Measurements from ENCODE around the gene CHST8.

Gene CHST8

GRCh38 chr19:33687481-33688170 is 65.9 kb downstream of the CHST8 start:
- no peaks in the 10 kb centered on the region for H3K36me3 ChIP-seq (ENCODE audit: insufficient read depth, low read length)
- H4K20me1 ChIP-seq (ENCODE audit: insufficient read depth, low read length, poor library complexity, severe bottlenecking) = no peaks in the 10 kb centered on the region
- no peak overlapping the region for H2AFZ ChIP-seq (ENCODE audit: low read length)
- H3K27me3 ChIP-seq (ENCODE audit: insufficient read depth, low read length, poor library complexity, severe bottlenecking) = no peaks in the 10 kb centered on the region
- no peak overlapping the region for H3K9ac ChIP-seq (ENCODE audit: low read depth, low read length, poor library complexity, severe bottlenecking)
- H3K4me2 ChIP-seq (ENCODE audit: low read depth, low read length, poor library complexity, severe bottlenecking) = no peak overlapping the region
- TF ChIP-seq EZH2phosphoT487 (IDR thresholded peaks at IDR 0.05; ENCODE audit: borderline replicate concordance) (no peak), CTCF (conservative IDR thresholded peaks at IDR 0.05; ENCODE audit: low read length) (no peak)
- H3K9me3 ChIP-seq (ENCODE audit: insufficient read depth, low read depth, low read length) = no peaks in the 10 kb centered on the region; the same call in 1 of the 2 replicates
- H3K4me3 ChIP-seq (ENCODE audit: low read length, poor library complexity, severe bottlenecking) = no peak overlapping the region
- H3K4me1 ChIP-seq (ENCODE audit: insufficient read depth, low read length, poor library complexity, severe bottlenecking) = no peaks in the 10 kb centered on the region
- H3K9me2 ChIP-seq (replicated peaks; ENCODE audit: low read depth, low read length) = no peaks in the 10 kb centered on the region
- no peaks in the 10 kb centered on the region for H3F3A ChIP-seq (ENCODE audit: low read depth)
- H3K79me2 ChIP-seq (ENCODE audit: insufficient read depth, low read length) = no peaks in the 10 kb centered on the region

- no peak overlapping the region for H3K4me3 ChIP-seq (ENCODE audit: low read length, poor library complexity, severe bottlenecking)
- H3K27me3 ChIP-seq (ENCODE audit: insufficient read depth, low read length, poor library complexity, severe bottlenecking) = no peaks in the 10 kb centered on the region
- H3K9ac ChIP-seq (ENCODE audit: low read depth, low read length, poor library complexity, severe bottlenecking) = no peak overlapping the region
- H3F3A ChIP-seq (ENCODE audit: low read depth) = no peaks in the 10 kb centered on the region
- no peak for TF ChIP-seq EZH2phosphoT487 (IDR thresholded peaks at IDR 0.05; ENCODE audit: borderline replicate concordance)
- no peak overlapping the region for H2AFZ ChIP-seq (ENCODE audit: low read length)
- no peaks in the 10 kb centered on the region; the same call in 1 of the 2 replicates for H3K9me3 ChIP-seq (ENCODE audit: insufficient read depth, low read depth, low read length)
- no peak overlapping the region for H3K4me2 ChIP-seq (ENCODE audit: low read depth, low read length, poor library complexity, severe bottlenecking)
- no peaks in the 10 kb centered on the region for H3K79me2 ChIP-seq (ENCODE audit: insufficient read depth, low read length)
- H4K20me1 ChIP-seq (ENCODE audit: insufficient read depth, low read length, poor library complexity, severe bottlenecking) = no peaks in the 10 kb centered on the region
- H3K9me2 ChIP-seq (replicated peaks; ENCODE audit: low read depth, low read length) = no peaks in the 10 kb centered on the region
- H3K36me3 ChIP-seq (ENCODE audit: insufficient read depth, low read length) = no peaks in the 10 kb centered on the region
- no peaks in the 10 kb centered on the region for H3K4me1 ChIP-seq (ENCODE audit: insufficient read depth, low read length, poor library complexity, severe bottlenecking)
Measured at GRCh38 chr19:33688171-33688992, 66.6 kb downstream of the CHST8 start.

GRCh38 chr19:33689138-33689746 is 67.5 kb downstream of the CHST8 start:
- Histone ChIP-seq H4K20me1 (ENCODE audit: insufficient read depth, low read length, poor library complexity, severe bottlenecking) (no peaks in the 10 kb centered on the region), H3F3A (ENCODE audit: low read depth) (no peaks in the 10 kb centered on the region), H3K4me2 (ENCODE audit: low read depth, low read length, poor library complexity, severe bottlenecking) (no peak overlapping the region), H3K4me1 (ENCODE audit: insufficient read depth, low read length, poor library complexity, severe bottlenecking) (no peaks in the 10 kb centered on the region), H3K9ac (ENCODE audit: low read depth, low read length, poor library complexity, severe bottlenecking) (no peak overlapping the region), H3K27me3 (ENCODE audit: insufficient read depth, low read length, poor library complexity, severe bottlenecking) (no peaks in the 10 kb centered on the region), H3K36me3 (ENCODE audit: insufficient read depth, low read length) (no peaks in the 10 kb centered on the region), H2AFZ (ENCODE audit: low read length) (no peak overlapping the region), H3K9me2 (replicated peaks; ENCODE audit: low read depth, low read length) (no peaks in the 10 kb centered on the region), H3K9me3 (ENCODE audit: insufficient read depth, low read depth, low read length) (no peaks in the 10 kb centered on the region; the same call in 1 of the 2 replicates), H3K79me2 (ENCODE audit: insufficient read depth, low read length) (no peaks in the 10 kb centered on the region), H3K4me3 (ENCODE audit: low read length, poor library complexity, severe bottlenecking) (no peak overlapping the region)
- TF ChIP-seq EZH2phosphoT487 (IDR thresholded peaks at IDR 0.05; ENCODE audit: borderline replicate concordance) (no peak), CTCF (conservative IDR thresholded peaks at IDR 0.05; ENCODE audit: low read length) (no peak)

Data from Loucy (cell line).